ENCODE measurements around the gene IMMP2L. TPM values are rescaled to one million over a fixed set of nuclear protein-coding genes. Genes with fewer than 3 reads are reported as not detected.

The IMMP2L gene
- total and polyA plus RNA-seq, 2 of the 4 experiments (the other 2 are of a cell fraction) = 5.8 to 9.3 TPM

GRCh38 chr7:111042842-111043241 lies 519.5 kb downstream of the IMMP2L start:
- intact Hi-C loops (cut with micrococcal nuclease) = no loop called here
- CTCF ChIA-PET = interaction anchor here (0.5 to 1.1 kb wide), 2 partner anchors 15 to 16 kb away, joined by 3 read pairs; no protein-coding TSS in a partner anchor
- ATAC-seq (ENCODE audit: low read depth) = no peak
- Histone ChIP-seq H4K20me1 (ENCODE audit: insufficient read depth, low read length) (no peaks in the 10 kb centered on the region), H2AK5ac (ENCODE audit: low read depth, low read length) (no peak overlapping the region), H2BK120ac (ENCODE audit: low read depth, low read length) (no peak overlapping the region), H2BK20ac (ENCODE audit: low read depth, low read length) (no peak overlapping the region), H4K8ac (ENCODE audit: low read depth in 2 of 2, low read length in 2 of 2) (no peak overlapping the region), H3K18ac (ENCODE audit: low read depth, low read length) (no peak overlapping the region), H4K91ac (ENCODE audit: insufficient read depth, low read depth, low read length) (no peak overlapping the region), H2AK9ac (replicated peaks; ENCODE audit: low read depth, low read length, poor library complexity) (no peak overlapping the region), H3K27ac (ENCODE audit: insufficient read depth, low read length) (no peak overlapping the region), H3K56ac (ENCODE audit: extremely low read depth, insufficient read depth, low read length) (no peak overlapping the region), H2BK15ac (ENCODE audit: low read depth, low read length) (no peak overlapping the region), H3K14ac (replicated peaks; ENCODE audit: low read depth, low read length) (no peak overlapping the region), H3K9me3 (ENCODE audit: control insufficient read depth, insufficient read depth, low read length) (no peaks in the 10 kb centered on the region), H3K4me2 (ENCODE audit: low read depth, low read length) (no peak overlapping the region), H3K36me3 (ENCODE audit: control insufficient read depth, insufficient read depth, low read length) (no peaks in the 10 kb centered on the region), H3K9ac (ENCODE audit: low read depth, low read length) (no peak overlapping the region), H3K27me3 (ENCODE audit: control insufficient read depth, insufficient read depth, low read length) (no peaks in the 10 kb centered on the region), H4K5ac (ENCODE audit: low read depth, low read length) (no peak overlapping the region), H3K4me1 (ENCODE audit: control insufficient read depth, insufficient read depth, low read length) (no peaks in the 10 kb centered on the region), H3K23ac (ENCODE audit: low read depth, low read length) (no peak overlapping the region), H2BK5ac (ENCODE audit: low read depth, low read length, poor library complexity, severe bottlenecking) (no peak overlapping the region), H3K79me1 (ENCODE audit: low read depth in 1 of 2, low read length in 2 of 2) (no peaks in the 10 kb centered on the region), H2AFZ (replicated peaks; ENCODE audit: low read length, poor library complexity) (no peak overlapping the region), H3K4me3 (ENCODE audit: insufficient read depth, low read depth, low read length) (no peak overlapping the region), H3K4ac (ENCODE audit: low read depth, low read length) (no peak overlapping the region), H3K9me1 (ENCODE audit: insufficient read depth, low read length) (no peaks in the 10 kb centered on the region)
- in situ Hi-C loops (cut with MboI; ENCODE audit: low sequenced_read_pairs) = no loop called here
- dilution Hi-C loops (cut with HindIII; ENCODE audit: low sequenced_read_pairs, unreplicated experiment) = no loop called here
- BruUV-seq (replicated peaks) = no TSS peak
- POLR2A ChIA-PET (ENCODE audit: unreplicated experiment) = interaction anchor here (0.6 kb wide), 1 partner anchor 930 kb away, joined by 4 read pairs; no protein-coding TSS in a partner anchor
- no CpG with 5 or more reads among the region's 2 CpGs for WGBS, 2 experiments (ENCODE audit: extremely low coverage in 2 of 2, insufficient read length in 1 of 2)
- no peak for DNase-seq
- TF ChIP-seq NFE2L2 (IDR thresholded peaks at IDR 0.05; ENCODE audit: low read depth, low read length) (no peak), MAFK (IDR thresholded peaks at IDR 0.05; ENCODE audit: low read depth, low read length) (peak; percentile 44; the same call in 1 of the 2 replicates)
